SK-N-SH treated with all-trans-retinoic acid at 6 μM for 48 hours (cell line): ENCODE measurements around the gene NFATC3.

Experiments
- ATAC-seq: fragments of 200-7000 bp; cut with Tn5 transposase; 3 replicates; pipeline ENCODE4 v1.9.1; 2020; ENCODE audit warnings: mild to moderate bottlenecking, moderate library complexity
- BACH2 ChIP-seq: fragments of 250-450 bp; sonication (Bioruptor Pico); IDR thresholded peaks from 2 replicates; pipeline ENCODE4 v1.9.0; 2021; ENCODE audit warnings: mild to moderate bottlenecking, borderline replicate concordance
- ESRRG ChIP-seq: fragments of 250-450 bp; sonication (Bioruptor Pico); IDR thresholded peaks from 2 replicates; pipeline ENCODE4 v1.6.1; 2021; ENCODE audit warnings: mild to moderate bottlenecking
- GLIS3 ChIP-seq: fragments of 250-450 bp; sonication (Bioruptor Pico); IDR thresholded peaks from 2 replicates; pipeline ENCODE4 v1.5.0; 2020; ENCODE audit warnings: mild to moderate bottlenecking, moderate library complexity
- ISL1 ChIP-seq: fragments of 250-450 bp; sonication (Bioruptor Pico); IDR thresholded peaks from 2 replicates; pipeline ENCODE4 v2.1.2; 2022; ENCODE audit warnings: mild to moderate bottlenecking, moderate library complexity
- OSR1 ChIP-seq: fragments of 250-450 bp; sonication (Bioruptor Pico); IDR thresholded peaks from 2 replicates; pipeline ENCODE4 v1.8.0; 2022; ENCODE audit warnings: moderate library complexity, mild to moderate bottlenecking, inconsistent platforms
- PATZ1 ChIP-seq: fragments of 250-450 bp; sonication (Bioruptor Pico); IDR thresholded peaks from 2 replicates; pipeline ENCODE4 v1.8.0; 2020; ENCODE audit warnings: mild to moderate bottlenecking, moderate library complexity, borderline replicate concordance
- PPARA ChIP-seq: fragments of 250-450 bp; sonication (Bioruptor Pico); IDR thresholded peaks from 2 replicates; pipeline ENCODE4 v1.5.0; 2020; ENCODE audit warnings: mild to moderate bottlenecking, borderline replicate concordance
- RARB ChIP-seq: fragments of 250-450 bp; sonication (Bioruptor Pico); IDR thresholded peaks from 2 replicates; pipeline ENCODE4 v1.8.0; 2021; ENCODE audit warnings: mild to moderate bottlenecking, moderate library complexity
- SNAI2 ChIP-seq: fragments of 250-450 bp; sonication (Bioruptor Pico); IDR thresholded peaks from 2 replicates; pipeline ENCODE4 v1.5.0; 2020; ENCODE audit warnings: mild to moderate bottlenecking, moderate library complexity
- TCF4 ChIP-seq: fragments of 250-450 bp; sonication (Bioruptor Pico); IDR thresholded peaks from 2 replicates; pipeline ENCODE4 v1.8.0; 2021; ENCODE audit warnings: mild to moderate bottlenecking, moderate library complexity, borderline replicate concordance
- ZC3H10 ChIP-seq: fragments of 250-450 bp; sonication (Bioruptor Pico); IDR thresholded peaks from 2 replicates; pipeline ENCODE4 v1.5.1; 2021; ENCODE audit warnings: mild to moderate bottlenecking, moderate library complexity
- ZFP30 ChIP-seq: fragments of 450-650 bp; formaldehyde crosslinking; IDR thresholded peaks from 2 replicates; pipeline ENCODE4 v1.5.0; 2022; ENCODE audit warnings: mild to moderate bottlenecking, moderate library complexity
- ZNF565 ChIP-seq: fragments of 450-650 bp; formaldehyde crosslinking; conservative IDR thresholded peaks from 2 replicates; pipeline ENCODE4 v1.5.0; 2020; ENCODE audit warnings: low read depth, mild to moderate bottlenecking, moderate library complexity
- ZNF8 ChIP-seq: fragments of 450-650 bp; formaldehyde crosslinking; IDR thresholded peaks from 2 replicates; pipeline ENCODE4 v1.5.0; 2020; ENCODE audit warnings: mild to moderate bottlenecking, moderate library complexity
- TF ChIP-seq, protein P1 (sequence below): fragments of 250-450 bp; sonication (Bioruptor Pico); IDR thresholded peaks from 2 replicates; pipeline ENCODE4 v1.5.1; 2021; ENCODE audit warnings: mild to moderate bottlenecking, moderate library complexity
- TF ChIP-seq, protein P2 (sequence below): fragments of 250-450 bp; sonication (Bioruptor Pico); IDR thresholded peaks from 2 replicates; pipeline ENCODE4 v1.8.0; 2021; ENCODE audit warnings: low read depth, mild to moderate bottlenecking, moderate library complexity, borderline replicate concordance
- TF ChIP-seq, protein P3 (sequence below): fragments of 250-450 bp; sonication (Bioruptor Pico); IDR thresholded peaks from 2 replicates; pipeline ENCODE4 v1.5.0; 2020; ENCODE audit warnings: mild to moderate bottlenecking, moderate library complexity

NFATC3 gene

DNA sequence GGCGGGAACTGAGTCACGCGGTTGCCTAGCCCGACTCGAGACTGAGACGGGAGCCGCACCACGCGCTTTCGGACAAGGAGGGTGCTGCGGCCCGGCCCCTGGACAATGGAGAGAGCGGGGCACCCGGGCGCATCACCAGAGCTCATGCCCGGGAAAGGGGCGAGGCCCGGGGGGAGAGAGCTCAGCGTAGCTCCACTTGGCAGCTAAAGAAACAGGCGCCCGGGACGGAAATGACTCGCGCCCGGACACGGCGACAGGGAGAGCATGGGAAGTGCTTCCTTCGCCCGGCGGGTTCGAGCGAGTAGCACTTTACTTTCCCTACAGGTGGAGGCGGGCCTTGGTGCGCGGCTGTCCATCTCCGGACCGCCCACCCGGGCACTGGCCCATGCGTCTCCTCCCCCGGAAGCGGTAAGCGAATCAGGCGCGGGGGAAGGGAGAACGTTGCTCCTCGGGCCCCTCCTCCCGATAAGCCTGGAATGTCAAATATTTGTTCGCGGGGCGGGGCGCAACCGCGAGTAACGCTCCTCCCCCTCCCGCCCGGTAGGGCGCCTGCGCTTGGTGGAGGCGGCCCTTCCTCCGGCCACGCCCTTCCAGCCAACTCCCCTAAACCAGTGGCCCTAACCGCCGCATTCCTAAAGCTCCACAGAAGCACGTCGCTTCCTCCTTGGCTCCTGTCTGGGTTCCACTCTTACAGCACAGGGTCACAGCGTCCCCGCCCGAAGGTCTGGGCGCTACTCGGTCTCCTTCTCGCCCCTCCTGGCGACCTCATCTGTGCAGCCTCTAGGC, 152.3 kb downstream of the NFATC3 start (continued):
- TF ChIP-seq, protein P1, sequence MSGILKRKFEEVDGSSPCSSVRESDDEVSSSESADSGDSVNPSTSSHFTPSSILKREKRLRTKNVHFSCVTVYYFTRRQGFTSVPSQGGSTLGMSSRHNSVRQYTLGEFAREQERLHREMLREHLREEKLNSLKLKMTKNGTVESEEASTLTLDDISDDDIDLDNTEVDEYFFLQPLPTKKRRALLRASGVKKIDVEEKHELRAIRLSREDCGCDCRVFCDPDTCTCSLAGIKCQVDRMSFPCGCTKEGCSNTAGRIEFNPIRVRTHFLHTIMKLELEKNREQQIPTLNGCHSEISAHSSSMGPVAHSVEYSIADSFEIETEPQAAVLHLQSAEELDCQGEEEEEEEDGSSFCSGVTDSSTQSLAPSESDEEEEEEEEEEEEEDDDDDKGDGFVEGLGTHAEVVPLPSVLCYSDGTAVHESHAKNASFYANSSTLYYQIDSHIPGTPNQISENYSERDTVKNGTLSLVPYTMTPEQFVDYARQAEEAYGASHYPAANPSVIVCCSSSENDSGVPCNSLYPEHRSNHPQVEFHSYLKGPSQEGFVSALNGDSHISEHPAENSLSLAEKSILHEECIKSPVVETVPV = 0 out of 2 replicates have a peak, but pooled peaks have one; percentile 20
- TF ChIP-seq RARB (CRISPR knock-in tag) (no peak), SNAI2 (CRISPR knock-in tag) (0 out of 2 replicates have a peak, but pooled peaks have one; percentile 11), BACH2 (CRISPR knock-in tag) (no peak), PATZ1 (CRISPR knock-in tag) (no peak), ZFP30 (CRISPR knock-in tag) (no peak)
- TF ChIP-seq, all 23 proteins: peak for 3

DNA sequence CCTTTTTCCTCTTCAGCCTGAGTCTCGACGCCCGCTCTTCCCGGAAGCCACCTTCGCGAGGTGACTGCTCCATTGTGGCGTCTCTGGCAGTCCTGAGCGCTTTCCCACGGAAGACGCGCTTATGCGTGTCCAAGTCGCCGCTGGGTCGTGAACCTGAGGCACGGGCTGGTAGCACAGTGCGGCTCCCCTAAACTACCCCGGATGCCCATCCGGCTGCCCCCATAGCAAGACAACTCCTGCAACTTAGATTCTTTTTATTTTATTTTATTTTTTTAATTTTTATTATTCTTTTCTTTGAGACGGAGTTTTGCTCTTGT, 152.8 kb downstream of the NFATC3 start:
- no peak for ATAC-seq

More for the DNA sequence above, 152.8 kb downstream of the NFATC3 start:
- TF ChIP-seq ZNF565 (no peak), PPARA (no peak), PATZ1 (CRISPR knock-in tag) (no peak), ZFP30 (CRISPR knock-in tag) (no peak), ZC3H10 (CRISPR knock-in tag) (no peak), OSR1 (no peak), ISL1 (CRISPR knock-in tag) (no peak), ZNF8 (CRISPR knock-in tag) (no peak), BACH2 (CRISPR knock-in tag) (no peak), ESRRG (CRISPR knock-in tag) (no peak), TCF4 (CRISPR knock-in tag) (no peak), GLIS3 (CRISPR knock-in tag) (no peak)
- TF ChIP-seq, protein P2, sequence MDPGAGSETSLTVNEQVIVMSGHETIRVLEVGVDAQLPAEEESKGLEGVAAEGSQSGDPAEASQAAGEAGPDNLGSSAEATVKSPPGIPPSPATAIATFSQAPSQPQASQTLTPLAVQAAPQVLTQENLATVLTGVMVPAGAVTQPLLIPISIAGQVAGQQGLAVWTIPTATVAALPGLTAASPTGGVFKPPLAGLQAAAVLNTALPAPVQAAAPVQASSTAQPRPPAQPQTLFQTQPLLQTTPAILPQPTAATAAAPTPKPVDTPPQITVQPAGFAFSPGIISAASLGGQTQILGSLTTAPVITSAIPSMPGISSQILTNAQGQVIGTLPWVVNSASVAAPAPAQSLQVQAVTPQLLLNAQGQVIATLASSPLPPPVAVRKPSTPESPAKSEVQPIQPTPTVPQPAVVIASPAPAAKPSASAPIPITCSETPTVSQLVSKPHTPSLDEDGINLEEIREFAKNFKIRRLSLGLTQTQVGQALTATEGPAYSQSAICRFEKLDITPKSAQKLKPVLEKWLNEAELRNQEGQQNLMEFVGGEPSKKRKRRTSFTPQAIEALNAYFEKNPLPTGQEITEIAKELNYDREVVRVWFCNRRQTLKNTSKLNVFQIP (CRISPR knock-in tag) = no peak
- TF ChIP-seq, protein P3, sequence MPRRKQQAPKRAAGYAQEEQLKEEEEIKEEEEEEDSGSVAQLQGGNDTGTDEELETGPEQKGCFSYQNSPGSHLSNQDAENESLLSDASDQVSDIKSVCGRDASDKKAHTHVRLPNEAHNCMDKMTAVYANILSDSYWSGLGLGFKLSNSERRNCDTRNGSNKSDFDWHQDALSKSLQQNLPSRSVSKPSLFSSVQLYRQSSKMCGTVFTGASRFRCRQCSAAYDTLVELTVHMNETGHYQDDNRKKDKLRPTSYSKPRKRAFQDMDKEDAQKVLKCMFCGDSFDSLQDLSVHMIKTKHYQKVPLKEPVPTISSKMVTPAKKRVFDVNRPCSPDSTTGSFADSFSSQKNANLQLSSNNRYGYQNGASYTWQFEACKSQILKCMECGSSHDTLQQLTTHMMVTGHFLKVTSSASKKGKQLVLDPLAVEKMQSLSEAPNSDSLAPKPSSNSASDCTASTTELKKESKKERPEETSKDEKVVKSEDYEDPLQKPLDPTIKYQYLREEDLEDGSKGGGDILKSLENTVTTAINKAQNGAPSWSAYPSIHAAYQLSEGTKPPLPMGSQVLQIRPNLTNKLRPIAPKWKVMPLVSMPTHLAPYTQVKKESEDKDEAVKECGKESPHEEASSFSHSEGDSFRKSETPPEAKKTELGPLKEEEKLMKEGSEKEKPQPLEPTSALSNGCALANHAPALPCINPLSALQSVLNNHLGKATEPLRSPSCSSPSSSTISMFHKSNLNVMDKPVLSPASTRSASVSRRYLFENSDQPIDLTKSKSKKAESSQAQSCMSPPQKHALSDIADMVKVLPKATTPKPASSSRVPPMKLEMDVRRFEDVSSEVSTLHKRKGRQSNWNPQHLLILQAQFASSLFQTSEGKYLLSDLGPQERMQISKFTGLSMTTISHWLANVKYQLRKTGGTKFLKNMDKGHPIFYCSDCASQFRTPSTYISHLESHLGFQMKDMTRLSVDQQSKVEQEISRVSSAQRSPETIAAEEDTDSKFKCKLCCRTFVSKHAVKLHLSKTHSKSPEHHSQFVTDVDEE (CRISPR knock-in tag) = no peak
- TF ChIP-seq, protein P1 = no peak
